K562 (cell line): ENCODE data around the gene LGALS12. TPM values are rescaled to one million over a fixed set of nuclear protein-coding genes. Genes with fewer than 3 reads are reported as not detected.
A peak's percentile ranks its signal among the peaks of the same experiment; 100 is the strongest.

Experiments
- CBFB ChIP-seq: sonication (generic); formaldehyde crosslinking; IDR thresholded peaks from 2 replicates; pipeline ENCODE4 v1.4.0; 2020; ENCODE audit warnings: mild to moderate bottlenecking, missing genetic modification reagents
- DEAF1 ChIP-seq: fragments of 450-650 bp; formaldehyde crosslinking; IDR thresholded peaks from 2 replicates; pipeline ENCODE4 v1.4.0; 2020; ENCODE audit warnings: mild to moderate bottlenecking, moderate library complexity
- DLX4 ChIP-seq: fragments of 250-450 bp; sonication (Bioruptor Pico); IDR thresholded peaks from 2 replicates; pipeline ENCODE4 v1.6.1; 2021; ENCODE audit warnings: mild to moderate bottlenecking
- EWSR1 ChIP-seq: fragments of 450-650 bp; IDR thresholded peaks from 2 replicates; pipeline ENCODE4 v1.6.1; 2018; ENCODE audit warnings: borderline replicate concordance, mild to moderate bottlenecking, low read depth, moderate library complexity; ENCODE audit not compliant: partially characterized antibody
- HNRNPLL ChIP-seq: fragments of 200-400 bp; formaldehyde crosslinking; IDR thresholded peaks from 2 replicates; pipeline ENCODE4 v1.6.1; 2017; ENCODE audit warnings: low read length, low read depth, mild to moderate bottlenecking; ENCODE audit not compliant: poor library complexity, severe bottlenecking
- HOMEZ ChIP-seq: fragments of 250-450 bp; sonication (Bioruptor Pico); IDR thresholded peaks from 2 replicates; pipeline ENCODE4 v1.4.0; 2020; ENCODE audit warnings: mild to moderate bottlenecking, moderate library complexity
- ILF3 ChIP-seq: fragments of 450-650 bp; IDR thresholded peaks from 2 replicates; pipeline ENCODE4 v1.6.1; 2018; ENCODE audit warnings: antibody characterized with exemption, mild to moderate bottlenecking, moderate library complexity, borderline replicate concordance
- NCOA1 ChIP-seq: fragments of 450-650 bp; IDR thresholded peaks from 2 replicates; pipeline ENCODE4 v1.6.1; 2016; ENCODE audit warnings: low read depth
- NFRKB ChIP-seq: fragments of 450-650 bp; IDR thresholded peaks from 2 replicates; pipeline ENCODE4 v1.6.1; 2016; ENCODE audit warnings: low read depth
- NR2C2 ChIP-seq, 2 experiments: fragments of 200-800 bp in 1 of 2; sonication (Bioruptor generic) in 1 of 2; sonication (generic) in 1 of 2; formaldehyde crosslinking in 1 of 2; IDR thresholded peaks; 2 replicates each; pipeline versions ENCODE4 v1.6.1 to v1.8.0; 2016 to 2022; ENCODE audit warnings: mild to moderate bottlenecking in 1 of 2, missing compliant biosample characterization in 1 of 2, missing genetic modification characterization in 1 of 2, missing genetic modification reagents in 1 of 2
- PHB2 ChIP-seq: fragments of 450-650 bp; IDR thresholded peaks from 2 replicates; pipeline ENCODE4 v1.6.1; 2017; ENCODE audit warnings: low read depth
- SIRT6 ChIP-seq: IDR thresholded peaks from one replicate; pipeline ENCODE4 v1.6.1; 2012; ENCODE audit warnings: low read depth, mild to moderate bottlenecking, control low read depth, inconsistent platforms, low read length, moderate library complexity
- SMAD4 ChIP-seq: fragments of 250-450 bp; sonication (Bioruptor Pico); conservative IDR thresholded peaks from 2 replicates; pipeline ENCODE4 v1.8.0; 2021; ENCODE audit warnings: inconsistent platforms, mild to moderate bottlenecking, moderate library complexity
- SRSF7 ChIP-seq: fragments of 200-400 bp; formaldehyde crosslinking; optimal IDR thresholded peaks from 2 replicates; pipeline ENCODE3; 2017; ENCODE audit warnings: mild to moderate bottlenecking, low read depth, low read length
- THAP7 ChIP-seq: fragments of 250-450 bp; sonication (Bioruptor Pico); IDR thresholded peaks from 2 replicates; pipeline ENCODE4 v1.5.0; 2021
- THRA ChIP-seq: fragments of 450-650 bp; IDR thresholded peaks from 2 replicates; pipeline ENCODE4 v1.6.1; 2017; ENCODE audit warnings: mild to moderate bottlenecking, moderate library complexity
- ZBED1 ChIP-seq: IDR thresholded peaks from 2 replicates; pipeline ENCODE4 v1.6.1; 2014
- ZFP91 ChIP-seq: sonication (generic); formaldehyde crosslinking; IDR thresholded peaks from 2 replicates; pipeline ENCODE4 v1.8.0; 2022; ENCODE audit warnings: mild to moderate bottlenecking, missing genetic modification reagents
- ZFX ChIP-seq: sonication (generic); formaldehyde crosslinking; IDR thresholded peaks from 2 replicates; pipeline ENCODE4 v1.8.0; 2022; ENCODE audit warnings: mild to moderate bottlenecking, missing genetic modification reagents, moderate library complexity
- ZNF23 ChIP-seq: fragments of 250-450 bp; sonication (Bioruptor Pico); IDR thresholded peaks from 2 replicates; pipeline ENCODE4 v1.4.0; 2020; ENCODE audit warnings: mild to moderate bottlenecking
- ZNF431 ChIP-seq: sonication (generic); formaldehyde crosslinking; IDR thresholded peaks from 2 replicates; pipeline ENCODE4 v1.8.0; 2022; ENCODE audit warnings: mild to moderate bottlenecking, missing genetic modification reagents
- ZNF57 ChIP-seq: fragments of 450-650 bp; formaldehyde crosslinking; IDR thresholded peaks from 2 replicates; pipeline ENCODE4 v1.4.0; 2020; ENCODE audit warnings: mild to moderate bottlenecking, moderate library complexity
- ZNF75A ChIP-seq: fragments of 450-650 bp; formaldehyde crosslinking; IDR thresholded peaks from 2 replicates; pipeline ENCODE4 v1.4.0; 2020; ENCODE audit warnings: mild to moderate bottlenecking
- polyA plus RNA-seq, 8 experiments: library from polyadenylated mRNA; depleted of rRNA in 4 of 8; stranded (reverse) in 5 of 8; unstranded in 3 of 8; fragments of >200 nt; fragmentation: Nextera tagmentation in 2 of 8; fragmentation: Illumina TruSeq in 1 of 8; extraction: Ambion mirVana in 2 of 8; extraction: Trizol in 1 of 8; gene quantifications; 2 replicates each; pipeline versions ENCODE4 v1.2.1 to v1.2.3, GENCODE V29; 2011 to 2014; ENCODE audit warnings: inconsistent platforms in 1 of 8, missing spikeins in 1 of 8
- total RNA-seq, 7 experiments: library from RNA; depleted of rRNA in 6 of 7; stranded (reverse); fragments of >200 nt in 6 of 7; fragmentation: Illumina TruSeq in 2 of 7; extraction: Trizol in 2 of 7; gene quantifications; 2 replicates each; pipeline versions ENCODE4 v1.2.1 to v1.2.3, GENCODE V29; 2011 to 2021; ENCODE audit warnings: low replicate concordance in 1 of 7

The LGALS12 gene
- total and polyA plus RNA-seq, 9 of the 15 experiments (the other 6 are each of a cell fraction or from before 2014, with no cell fraction given) = 0.66 to 8.0 (median 5.0) TPM

GRCh38 chr11:63517156-63517555, 11.3 kb downstream of the LGALS12 start (continued):
- TF ChIP-seq ZFX (CRISPR knock-in tag) (no peak), SRSF7 (no peak), EWSR1 (no peak), DEAF1 (CRISPR knock-in tag) (no peak), THAP7 (no peak), PHB2 (0 out of 2 replicates have a peak, but pooled peaks have one; percentile 17), ZBED1 (no peak), SMAD4 (peak; percentile 56), ZNF75A (CRISPR knock-in tag) (no peak), THRA (no peak), ZNF57 (CRISPR knock-in tag) (no peak), HNRNPLL (peak; percentile 64), NCOA1 (0 out of 2 replicates have a peak, but pooled peaks have one; percentile 60), DLX4 (CRISPR knock-in tag) (no peak), CBFB (CRISPR knock-in tag) (no peak), ZNF23 (CRISPR knock-in tag) (no peak), ZFP91 (CRISPR knock-in tag) (no peak), NR2C2 (CRISPR knock-in tag; IDR thresholded peaks at IDR 0.05) (no peak), NR2C2 (tag; IDR thresholded peaks at IDR 0.05) (no peak), SIRT6 (no peak), NFRKB (no peak), ILF3 (no peak), HOMEZ (CRISPR knock-in tag) (no peak), ZNF431 (CRISPR knock-in tag) (no peak)
